HUES48 (cell line): ENCODE measurements around the gene ATP6V1D.
"Not testable (repeated sequence)": the region's sequence is repeated elsewhere in the genome, so short reads cannot be mapped to it uniquely, and the experiment has no call there.

Source experiments
- H3K27ac ChIP-seq: one replicate; pipeline ENCODE4 v1.7.0; 2013; ENCODE audit warnings: low read depth, low read length, inconsistent platforms
- H3K27me3 ChIP-seq: 2 replicates; pipeline ENCODE4 v1.6.1; 2013; ENCODE audit warnings: mild to moderate bottlenecking, low read length; ENCODE audit not compliant: control insufficient read depth, insufficient read depth
- H3K36me3 ChIP-seq: 2 replicates; pipeline ENCODE4 v1.6.1; 2013; ENCODE audit warnings: low read length; ENCODE audit not compliant: control insufficient read depth, insufficient read depth
- H3K4me1 ChIP-seq: 2 replicates; pipeline ENCODE4 v1.6.1; 2013; ENCODE audit warnings: mild to moderate bottlenecking, low read length; ENCODE audit not compliant: control insufficient read depth, insufficient read depth
- H3K4me3 ChIP-seq: 2 replicates; pipeline ENCODE4 v1.5.1; 2013; ENCODE audit warnings: mild to moderate bottlenecking, low read depth, low read length
- H3K9ac ChIP-seq: 2 replicates; pipeline ENCODE4 v1.6.1; 2013; ENCODE audit warnings: mild to moderate bottlenecking, low read depth, low read length, moderate library complexity
- H3K9me3 ChIP-seq: 2 replicates; pipeline ENCODE4 v1.6.1; 2013; ENCODE audit warnings: low read length; ENCODE audit not compliant: control insufficient read depth, insufficient read depth

The ATP6V1D gene

GRCh38 chr14:67359775-67360469, at the start of gene ATP6V1D, which contains the start of gene EIF2S1:
TSS of gene ATP6V1D (minus strand) at chr14:67359804. CDS start at chr14:67359698, 106 bp downstream.
TSS of gene EIF2S1 (plus strand) at chr14:67360328. CDS start at chr14:67364768, 4,440 bp downstream.
- peaks cover 6% of the 10 kb centered on the region; the same call in 1 of the 2 replicates for H3K4me1 ChIP-seq
- peak within 1 kb of the TSS; percentile 95 for H3K27ac ChIP-seq
- no peaks in the 10 kb centered on the region for H3K27me3 ChIP-seq
- peak within 1 kb of the TSS; percentile 91 for H3K4me3 ChIP-seq
- no peaks in the 10 kb centered on the region for H3K9me3 ChIP-seq
- H3K36me3 ChIP-seq, result peaks cover 28% of the 10 kb centered on the region
- H3K9ac ChIP-seq, result peak within 1 kb of the TSS; percentile 98

GRCh38 chr14:67408122-67408801, 48.7 kb upstream of the ATP6V1D start:
- H3K4me1 ChIP-seq, H3K9ac ChIP-seq, H3K36me3 ChIP-seq, H3K27ac ChIP-seq, H3K9me3 ChIP-seq, H3K4me3 ChIP-seq: not testable (repeated sequence)
- peaks cover 25% of the 10 kb centered on the region for H3K27me3 ChIP-seq

- H3K27me3 ChIP-seq, result peaks cover under 1% of the 10 kb centered on the region; the same call in 1 of the 2 replicates
- H3K27ac ChIP-seq, result no peak overlapping the region
- H3K36me3 ChIP-seq, result no peaks in the 10 kb centered on the region
Observed at GRCh38 chr14:67405771-67406170, 46.2 kb upstream of the ATP6V1D start.

GRCh38 chr14:67400434-67400833, 40.8 kb upstream of the ATP6V1D start:
- Histone ChIP-seq H3K27me3 (no peaks in the 10 kb centered on the region), H3K4me1 (no peaks in the 10 kb centered on the region), H3K9ac (no peak overlapping the region), H3K9me3 (no peaks in the 10 kb centered on the region), H3K27ac (no peak overlapping the region), H3K36me3 (no peaks in the 10 kb centered on the region), H3K4me3 (no peak overlapping the region)

More at GRCh38 chr14:67405771-67406170, 46.2 kb upstream of the ATP6V1D start:
- H3K9me3 ChIP-seq, result no peaks in the 10 kb centered on the region
- no peak overlapping the region for H3K4me3 ChIP-seq
- no peak overlapping the region for H3K9ac ChIP-seq
- no peaks in the 10 kb centered on the region for H3K4me1 ChIP-seq

GRCh38 chr14:67397536-67397935, 37.9 kb upstream of the ATP6V1D start:
- no peaks in the 10 kb centered on the region for H3K4me1 ChIP-seq
- H3K9me3 ChIP-seq, result no peaks in the 10 kb centered on the region
- H3K36me3 ChIP-seq, result no peaks in the 10 kb centered on the region
- no peak overlapping the region for H3K27ac ChIP-seq
- no peak overlapping the region for H3K9ac ChIP-seq
- no peak overlapping the region for H3K4me3 ChIP-seq
- no peaks in the 10 kb centered on the region for H3K27me3 ChIP-seq

GRCh38 chr14:67396381-67396970, 36.9 kb upstream of the ATP6V1D start:
- no peak overlapping the region for H3K9ac ChIP-seq
- no peaks in the 10 kb centered on the region for H3K27me3 ChIP-seq
- no peaks in the 10 kb centered on the region for H3K36me3 ChIP-seq
- H3K4me1 ChIP-seq, result no peaks in the 10 kb centered on the region
- H3K27ac ChIP-seq, result no peak overlapping the region
- no peak overlapping the region for H3K4me3 ChIP-seq
- no peaks in the 10 kb centered on the region for H3K9me3 ChIP-seq

GRCh38 chr14:67395876-67396189, 36.2 kb upstream of the ATP6V1D start:
- Histone ChIP-seq H3K9me3 (no peaks in the 10 kb centered on the region), H3K4me3 (no peak overlapping the region)

GRCh38 chr14:67395086-67395875, 35.7 kb upstream of the ATP6V1D start:
- Histone ChIP-seq H3K4me1 (no peaks in the 10 kb centered on the region), H3K9ac (no peak overlapping the region), H3K9me3 (no peaks in the 10 kb centered on the region), H3K4me3 (no peak overlapping the region), H3K27me3 (no peaks in the 10 kb centered on the region), H3K36me3 (no peaks in the 10 kb centered on the region), H3K27ac (no peak overlapping the region)

More at GRCh38 chr14:67395876-67396189, 36.2 kb upstream of the ATP6V1D start:
- Histone ChIP-seq H3K27ac (no peak overlapping the region), H3K36me3 (no peaks in the 10 kb centered on the region), H3K27me3 (no peaks in the 10 kb centered on the region), H3K4me1 (no peaks in the 10 kb centered on the region), H3K9ac (no peak overlapping the region)

- no peak overlapping the region for H3K27ac ChIP-seq
- H3K9ac ChIP-seq, result no peak overlapping the region
- H3K4me1 ChIP-seq, result no peaks in the 10 kb centered on the region
- no peak overlapping the region for H3K4me3 ChIP-seq
- no peaks in the 10 kb centered on the region for H3K36me3 ChIP-seq
- no peaks in the 10 kb centered on the region for H3K27me3 ChIP-seq
- no peaks in the 10 kb centered on the region for H3K9me3 ChIP-seq
Observed at GRCh38 chr14:67393689-67394088, 34.1 kb upstream of the ATP6V1D start.

- no peaks in the 10 kb centered on the region for H3K27me3 ChIP-seq
- H3K9me3 ChIP-seq, result no peaks in the 10 kb centered on the region
- H3K36me3 ChIP-seq, result no peaks in the 10 kb centered on the region
- H3K4me3 ChIP-seq, result no peak overlapping the region
- no peaks in the 10 kb centered on the region for H3K4me1 ChIP-seq
- H3K27ac ChIP-seq, result no peak overlapping the region
- H3K9ac ChIP-seq, result no peak overlapping the region
Observed at GRCh38 chr14:67392800-67393199, 33.2 kb upstream of the ATP6V1D start.
